Measurements from ENCODE around the gene KRTAP4-7. TPM values are rescaled to one million over a fixed set of nuclear protein-coding genes. Genes with fewer than 3 reads are reported as not detected.

Gene KRTAP4-7
- total RNA-seq, 1 experiment from 2014 or later: not detected

GRCh38 chr17:41065829-41066624, 17.9 kb upstream of the KRTAP4-7 start, which contains the start of gene KRTAP2-4 (continued):
- no peak for TF ChIP-seq CTCF (IDR thresholded peaks at IDR 0.05 in 2 of 3, conservative IDR thresholded peaks at IDR 0.05 in 1 of 3; ENCODE audit: borderline replicate concordance in 1 of 3, insufficient read depth in 1 of 3, low read depth in 2 of 3, low read length in 2 of 3)
- no peak for TF ChIP-seq EGR1 (IDR thresholded peaks at IDR 0.05; ENCODE audit: low read depth)
- TF ChIP-seq RAD21 (IDR thresholded peaks at IDR 0.05; ENCODE audit: low read depth): peak; percentile 28; the same call in 1 of the 2 replicates
- no peak for TF ChIP-seq YY1 (IDR thresholded peaks at IDR 0.05; ENCODE audit: extremely low read depth, insufficient replicate concordance, low read depth, low read length)
- no peak for TF ChIP-seq EZH2 (IDR thresholded peaks at IDR 0.05)
- TF ChIP-seq MAX (IDR thresholded peaks at IDR 0.05): peak; percentile 98
- TF ChIP-seq ZBTB33 (IDR thresholded peaks at IDR 0.05; ENCODE audit: extremely low read depth, insufficient replicate concordance, low read length): no peak
- peak; percentile 48; the same call in 1 of the 2 replicates for TF ChIP-seq SRF (IDR thresholded peaks at IDR 0.05; ENCODE audit: low read depth)

Measured in HCT116 (cell line).